Panc1 (cell line): Measurements from ENCODE around the gene REXO2.

Source experiments
- CTCF ChIP-seq: fragments of 450-650 bp; IDR thresholded peaks from 2 replicates; pipeline ENCODE4 v1.5.1; 2017; ENCODE audit warnings: mild to moderate bottlenecking
- POLR2AphosphoS5 ChIP-seq: IDR thresholded peaks from 2 replicates; pipeline ENCODE4 v1.6.1; 2012; ENCODE audit warnings: mild to moderate bottlenecking, low read depth, low read length, moderate library complexity
- REST ChIP-seq, 2 experiments: IDR thresholded peaks; 2 replicates each; pipeline ENCODE4 v1.6.1; 2011 to 2012; ENCODE audit warnings: low read depth in 2 of 2, control low read depth in 1 of 2, low read length in 1 of 2, mild to moderate bottlenecking in 1 of 2, moderate library complexity in 1 of 2; ENCODE audit not compliant: insufficient read depth in 1 of 2
- TCF7L2 ChIP-seq: IDR thresholded peaks from 2 replicates; pipeline ENCODE4 v1.6.1; 2011; ENCODE audit warnings: mild to moderate bottlenecking, low read depth, low read length, inconsistent platforms

DNA sequence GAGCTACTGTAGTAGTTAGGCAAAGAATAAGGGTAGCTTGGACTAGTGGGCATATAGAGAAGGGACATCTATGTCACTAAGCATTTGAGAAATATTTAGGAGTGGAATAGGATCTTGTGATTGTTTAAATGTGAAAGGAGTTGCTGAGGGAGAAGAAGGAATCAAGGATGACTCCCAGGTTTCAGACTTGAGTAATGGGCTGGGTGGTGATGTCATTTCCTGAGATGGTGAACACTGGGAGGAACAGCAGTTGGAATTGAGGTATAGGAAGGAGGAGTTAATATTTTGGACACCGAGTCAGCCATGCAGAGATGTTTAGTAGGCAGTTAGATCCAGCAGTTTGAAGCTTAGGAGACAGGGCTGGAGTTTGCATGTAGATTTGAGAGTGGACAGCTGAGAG is 40.1 kb downstream of the REXO2 start:
- TF ChIP-seq TCF7L2 (no peak), CTCF (no peak), REST (IDR thresholded peaks at IDR 0.05; ENCODE audit: insufficient read depth in 1 of 2, low read depth in 2 of 2, low read length in 1 of 2) (no peak), POLR2AphosphoS5 (no peak)
